ENCODE results near the gene MADCAM1. TPM values are rescaled to one million over a fixed set of nuclear protein-coding genes. Genes with fewer than 3 reads are reported as not detected.
"Not testable (repeated sequence)": the region's sequence is repeated elsewhere in the genome, so short reads cannot be mapped to it uniquely, and the experiment has no call there.

Gene MADCAM1
- total RNA-seq (2022) = 0.25 and 0.47 TPM in 2 replicates
- percentile 19 among the genes with signal in this experiment for Bru-seq, nascent RNA
- BruChase-seq, experiment 1, labeled RNA remaining after a 6-hour chase = percentile 36 among the genes with signal in this experiment
- percentile 24 among the genes with signal in this experiment for BruChase-seq, experiment 2, labeled RNA remaining after a 2-hour chase
- long read RNA-seq, partial matches to known transcripts = 0 of 7 reads
- long read RNA-seq, other reads (novel, unspliced or antisense) = 7 of 7 reads

- peaks cover 11% of the 10 kb centered on the region for H3K36me3 Mint-ChIP-seq (ENCODE audit: insufficient read depth, unreplicated experiment)
- H3K9me3 Mint-ChIP-seq (ENCODE audit: unreplicated experiment) = peaks cover 9% of the 10 kb centered on the region
- no peak for DNase-seq (ENCODE audit: unreplicated experiment)
- ChIA-PET CTCF (interaction anchor here (1.6 to 1.8 kb wide), 2 partner anchors 8 to 9 kb away, joined by 4 to 9 read pairs; no protein-coding TSS in a partner anchor), POLR2A (no interaction called here)
- intact Hi-C loops (cut with micrococcal nuclease) = no loop called here
- H3K4me1 Mint-ChIP-seq (ENCODE audit: insufficient read depth, unreplicated experiment) = no peaks in the 10 kb centered on the region
- peaks cover 20% of the 10 kb centered on the region for H3K27me3 Mint-ChIP-seq (ENCODE audit: insufficient read depth, unreplicated experiment)
- H3K4me3 Mint-ChIP-seq (ENCODE audit: unreplicated experiment) = no peak within 1 kb of the TSS
- no TSS peak for BruUV-seq (replicated peaks)
- no peak within 1 kb of the TSS for H3K27ac Mint-ChIP-seq (ENCODE audit: low read depth, unreplicated experiment)
- no peak for TF ChIP-seq CTCF (IDR thresholded peaks at IDR 0.05; ENCODE audit: unreplicated experiment)
These were observed at the start of gene MADCAM1 for GRCh38 chr19:496112-496665. MADCAM1 (plus strand) TSS chr19:496486; CDS start chr19:496500, 14 bp downstream.

- Mint-ChIP-seq H3K4me1 (ENCODE audit: insufficient read depth, unreplicated experiment) (no peaks in the 10 kb centered on the region), H3K27ac (ENCODE audit: low read depth, unreplicated experiment) (no peak overlapping the region), H3K4me3 (ENCODE audit: unreplicated experiment) (no peak overlapping the region), H3K36me3 (ENCODE audit: insufficient read depth, unreplicated experiment) (peaks cover 4% of the 10 kb centered on the region), H3K9me3 (ENCODE audit: unreplicated experiment) (no peaks in the 10 kb centered on the region), H3K27me3 (ENCODE audit: insufficient read depth, unreplicated experiment) (no peaks in the 10 kb centered on the region)
- CTCF ChIA-PET = no interaction called here
- BruUV-seq (replicated peaks) = no TSS peak
- TF ChIP-seq CTCF (IDR thresholded peaks at IDR 0.05; ENCODE audit: unreplicated experiment) = no peak
- no peak for DNase-seq (ENCODE audit: unreplicated experiment)
- POLR2A ChIA-PET = no interaction called here
- intact Hi-C loops (cut with micrococcal nuclease) = no loop called here
These were observed 49.2 kb upstream of the MADCAM1 start for GRCh38 chr19:447064-447426.

GRCh38 chr19:447816-448560 is 48.3 kb upstream of the MADCAM1 start:
- Mint-ChIP-seq H3K27ac (ENCODE audit: low read depth, unreplicated experiment) (no peak overlapping the region), H3K27me3 (ENCODE audit: insufficient read depth, unreplicated experiment) (no peaks in the 10 kb centered on the region), H3K4me1 (ENCODE audit: insufficient read depth, unreplicated experiment) (no peaks in the 10 kb centered on the region), H3K9me3 (ENCODE audit: unreplicated experiment) (no peaks in the 10 kb centered on the region), H3K36me3 (ENCODE audit: insufficient read depth, unreplicated experiment) (peaks cover 4% of the 10 kb centered on the region), H3K4me3 (ENCODE audit: unreplicated experiment) (no peak overlapping the region)
- ChIA-PET CTCF (no interaction called here), POLR2A (no interaction called here)
- no peak for DNase-seq (ENCODE audit: unreplicated experiment)
- intact Hi-C loops (cut with micrococcal nuclease) = no loop called here
- no peak for TF ChIP-seq CTCF (IDR thresholded peaks at IDR 0.05; ENCODE audit: unreplicated experiment)
- no TSS peak for BruUV-seq (replicated peaks)

- H3K27me3 Mint-ChIP-seq (ENCODE audit: insufficient read depth, unreplicated experiment) = no peaks in the 10 kb centered on the region
- no peaks in the 10 kb centered on the region for H3K4me1 Mint-ChIP-seq (ENCODE audit: insufficient read depth, unreplicated experiment)
- ChIA-PET POLR2A (no interaction called here), CTCF (no interaction called here)
- H3K9me3 Mint-ChIP-seq (ENCODE audit: unreplicated experiment) = no peaks in the 10 kb centered on the region
- TF ChIP-seq CTCF (IDR thresholded peaks at IDR 0.05; ENCODE audit: unreplicated experiment) = no peak
- peaks cover 4% of the 10 kb centered on the region for H3K36me3 Mint-ChIP-seq (ENCODE audit: insufficient read depth, unreplicated experiment)
- no peak overlapping the region for H3K27ac Mint-ChIP-seq (ENCODE audit: low read depth, unreplicated experiment)
- intact Hi-C loops (cut with micrococcal nuclease) = no loop called here
- DNase-seq (ENCODE audit: unreplicated experiment) = no peak
- no peak overlapping the region for H3K4me3 Mint-ChIP-seq (ENCODE audit: unreplicated experiment)
- BruUV-seq (replicated peaks) = no TSS peak
These were observed 46.4 kb upstream of the MADCAM1 start for GRCh38 chr19:449916-450315.

GRCh38 chr19:450912-451481 is 45.3 kb upstream of the MADCAM1 start:
- DNase-seq (ENCODE audit: unreplicated experiment); H3K27ac Mint-ChIP-seq (ENCODE audit: low read depth, unreplicated experiment); intact Hi-C loops (cut with micrococcal nuclease); H3K4me3 Mint-ChIP-seq (ENCODE audit: unreplicated experiment); POLR2A ChIA-PET; CTCF ChIA-PET; BruUV-seq (replicated peaks); H3K36me3 Mint-ChIP-seq (ENCODE audit: insufficient read depth, unreplicated experiment); H3K27me3 Mint-ChIP-seq (ENCODE audit: insufficient read depth, unreplicated experiment); H3K4me1 Mint-ChIP-seq (ENCODE audit: insufficient read depth, unreplicated experiment); H3K9me3 Mint-ChIP-seq (ENCODE audit: unreplicated experiment): not testable (repeated sequence)
